ENCODE results near the gene IGSF6.
"Not testable (repeated sequence)": the region's sequence is repeated elsewhere in the genome, so short reads cannot be mapped to it uniquely, and the experiment has no call there.

DNA sequence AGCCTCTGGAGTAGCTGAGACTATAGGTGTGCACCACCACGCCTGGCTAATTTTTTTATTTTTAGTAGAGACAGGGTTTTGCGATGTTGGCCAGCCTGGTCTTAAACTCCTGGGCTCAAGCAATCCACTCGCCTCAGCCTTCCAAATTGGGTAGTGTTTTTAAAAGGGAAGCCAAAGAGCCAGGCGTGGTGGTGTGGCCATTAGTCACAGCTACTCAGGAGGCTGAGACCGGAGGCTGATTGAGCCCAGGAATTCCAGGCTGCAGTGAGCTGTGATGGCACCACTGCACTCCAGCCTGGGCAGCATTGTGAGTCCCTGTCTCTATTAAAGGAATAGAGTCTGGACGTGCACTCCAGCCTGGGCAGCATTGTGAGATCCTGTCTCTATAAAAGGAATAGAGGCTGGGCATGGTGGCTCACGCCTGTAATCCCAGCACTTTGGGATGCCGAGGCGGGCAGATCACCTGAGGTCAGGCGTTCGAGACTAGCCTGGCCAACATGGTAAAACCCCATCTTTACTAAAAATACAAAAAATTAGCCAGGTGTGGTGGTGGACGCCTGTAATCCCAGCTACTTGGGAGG, 2.5 kb downstream of the IGSF6 start:
- TF ChIP-seq ZUFSP (CRISPR knock-in tag; IDR thresholded peaks at IDR 0.05; ENCODE audit: borderline replicate concordance); SIN3A (IDR thresholded peaks at IDR 0.05; ENCODE audit: borderline replicate concordance, low read depth, low read length); SP1 (IDR thresholded peaks at IDR 0.05); SP1 (CRISPR knock-in tag; IDR thresholded peaks at IDR 0.05); ZNF326 (CRISPR knock-in tag; IDR thresholded peaks at IDR 0.05; ENCODE audit: borderline replicate concordance); ZNF350 (CRISPR knock-in tag; IDR thresholded peaks at IDR 0.05; ENCODE audit: borderline replicate concordance, low read depth); RXRB (CRISPR knock-in tag; IDR thresholded peaks at IDR 0.05; ENCODE audit: borderline replicate concordance): not testable (repeated sequence)
